NCI-H82 treated with DMSO at 0.1 percent for 48 hours (cell line): ENCODE data around the gene CALHM3.

Experiments
- DNase-seq: peaks from one replicate; lab custom pipeline; 2025; ENCODE audit not compliant: unreplicated experiment; lab: John Stamatoyannopoulos, UW

The CALHM3 gene

DNA sequence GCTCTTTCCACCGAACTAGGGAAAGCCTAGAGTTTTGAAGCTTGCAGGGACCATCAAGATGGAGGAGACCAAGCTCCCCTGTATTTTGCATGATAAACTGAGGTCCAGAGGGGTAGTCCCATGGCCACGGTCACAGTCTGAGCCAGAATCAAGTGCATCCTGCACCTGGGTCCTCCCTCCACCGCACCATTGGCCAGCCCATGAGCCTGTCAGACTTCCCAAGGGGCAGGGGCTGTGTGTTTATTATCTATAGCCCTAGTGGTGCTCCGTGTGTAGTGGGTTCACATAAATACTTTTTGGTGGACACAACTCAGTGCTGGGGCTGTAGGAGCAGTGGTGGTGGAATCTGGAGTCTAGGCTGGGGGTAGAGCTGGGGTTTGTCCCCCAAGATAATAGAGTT is 3.6 kb downstream of the CALHM3 start:
- no peak for DNase-seq

DNA sequence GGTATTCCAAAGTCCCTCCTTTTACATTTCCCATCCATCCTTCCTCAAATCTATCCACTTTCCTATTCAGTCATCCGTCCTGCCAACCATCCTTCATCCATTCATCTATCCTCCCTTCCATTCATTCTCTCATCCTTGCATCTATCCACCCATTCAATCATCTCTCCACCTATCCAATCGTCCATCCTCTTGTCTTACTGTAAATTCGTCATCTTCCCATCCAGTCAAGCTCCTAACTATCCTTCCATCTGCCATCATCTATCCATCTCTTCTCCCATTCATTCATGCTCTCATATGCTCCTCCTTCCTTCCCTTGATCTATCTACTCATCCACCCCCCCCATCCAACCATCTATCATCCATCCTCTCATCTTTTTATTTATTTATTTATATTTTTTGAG is 5.0 kb downstream of the CALHM3 start:
- no peak for DNase-seq

DNA sequence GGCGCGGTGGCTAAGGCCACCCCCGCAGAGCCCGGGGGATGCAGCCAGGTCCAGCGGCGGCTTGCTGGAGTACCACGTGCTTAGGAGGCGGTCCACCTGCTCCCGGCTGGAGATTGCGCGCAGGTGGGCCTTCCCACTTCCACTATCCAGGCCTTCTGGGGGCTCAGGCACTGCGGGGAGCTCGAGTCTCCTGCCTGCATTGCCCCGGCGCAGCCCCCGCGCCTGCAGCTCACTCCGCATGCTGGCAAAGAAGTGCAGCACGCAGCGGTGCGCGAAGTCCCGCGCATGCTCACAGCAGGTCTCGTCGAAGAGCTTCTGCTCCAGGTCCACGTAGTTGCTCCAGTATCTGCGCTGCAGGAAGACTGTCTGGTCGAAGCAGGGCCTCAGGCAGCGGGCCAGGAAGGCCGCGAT is 5.8 kb downstream of the CALHM3 start:
- no peak for DNase-seq

DNA sequence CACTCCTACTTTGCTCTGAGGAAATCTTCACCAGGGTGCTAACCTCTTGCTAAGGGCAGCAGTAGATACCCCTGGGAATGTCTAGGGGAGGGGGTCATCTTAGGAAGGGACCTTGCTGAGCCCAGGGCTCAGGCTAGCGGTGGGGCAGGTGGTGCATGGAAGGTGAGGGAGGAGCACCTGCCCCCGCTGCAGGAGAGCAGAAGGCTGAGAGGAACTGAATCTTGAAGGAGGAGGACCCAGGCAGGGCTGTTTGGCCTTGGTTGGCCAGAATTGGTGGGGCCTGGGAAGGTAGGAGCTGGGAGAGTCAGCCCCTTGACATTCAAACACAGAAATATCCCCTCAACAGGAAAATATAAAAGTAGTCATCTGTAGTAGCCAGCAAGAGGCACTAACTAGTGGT is 7.0 kb downstream of the CALHM3 start:
- no peak for DNase-seq

DNA sequence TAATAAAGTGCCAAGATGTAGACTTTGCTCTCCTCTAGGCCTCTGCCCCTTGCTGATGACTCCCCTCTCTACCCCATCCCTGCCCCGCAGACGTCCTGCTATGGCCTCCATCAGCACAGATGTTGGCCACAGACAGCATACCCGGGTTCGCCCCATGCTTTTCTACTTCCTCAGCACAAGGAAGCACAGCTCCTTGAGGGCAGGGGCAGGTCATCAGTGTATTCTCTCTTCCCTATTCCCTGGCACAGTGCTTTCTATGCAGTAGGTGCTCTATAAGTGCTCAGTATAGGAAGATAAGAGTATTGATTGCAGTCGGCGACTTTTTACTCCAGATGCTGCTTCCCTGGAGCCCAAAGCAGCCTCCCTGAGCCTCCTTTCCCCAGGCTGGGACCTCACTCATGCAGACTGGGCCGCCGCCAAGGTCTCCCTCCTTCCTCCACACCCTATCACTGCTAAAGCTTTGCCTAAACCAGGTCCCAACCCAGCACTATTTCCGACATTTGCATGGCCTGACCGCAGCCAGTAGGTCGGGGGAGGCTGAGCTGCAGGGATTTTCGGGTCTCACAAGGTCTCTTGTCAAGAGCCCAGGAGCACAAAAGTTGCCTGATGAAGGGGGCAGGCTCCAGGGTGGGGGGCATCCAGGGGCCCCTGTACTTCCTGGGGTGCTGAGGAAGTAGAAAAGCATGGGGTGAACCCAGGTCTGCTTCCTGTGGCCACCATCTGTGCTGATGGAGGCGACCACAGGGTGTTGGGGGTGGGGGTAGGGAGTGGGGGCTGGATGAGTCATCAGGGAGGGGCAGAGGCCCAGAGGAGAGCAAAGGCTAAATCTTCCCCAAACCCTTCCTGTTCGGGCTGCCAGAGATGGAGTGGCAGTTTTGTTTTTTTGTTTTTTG is 8.0 kb downstream of the CALHM3 start:
- DNase-seq: no peak

DNA sequence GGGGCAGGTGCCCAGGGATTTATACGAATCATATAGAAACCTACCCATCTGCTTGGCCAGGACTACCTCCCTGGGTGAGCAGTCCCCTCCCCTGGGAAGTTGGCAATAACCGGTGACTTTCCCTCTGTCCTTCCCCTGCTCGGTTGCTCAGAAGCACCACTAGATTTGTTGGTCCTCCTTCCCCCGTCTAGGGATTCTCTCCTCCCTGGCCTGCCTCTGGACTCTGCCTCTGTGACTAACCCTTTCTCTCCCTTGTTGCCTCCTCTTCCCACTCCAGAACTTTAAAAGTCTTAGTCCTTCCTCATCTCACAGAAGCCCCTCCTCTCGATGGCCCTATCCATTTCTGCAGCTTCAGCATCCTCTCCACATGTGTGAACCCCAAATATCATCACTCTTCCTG is 9.8 kb downstream of the CALHM3 start:
- DNase-seq: no peak

DNA sequence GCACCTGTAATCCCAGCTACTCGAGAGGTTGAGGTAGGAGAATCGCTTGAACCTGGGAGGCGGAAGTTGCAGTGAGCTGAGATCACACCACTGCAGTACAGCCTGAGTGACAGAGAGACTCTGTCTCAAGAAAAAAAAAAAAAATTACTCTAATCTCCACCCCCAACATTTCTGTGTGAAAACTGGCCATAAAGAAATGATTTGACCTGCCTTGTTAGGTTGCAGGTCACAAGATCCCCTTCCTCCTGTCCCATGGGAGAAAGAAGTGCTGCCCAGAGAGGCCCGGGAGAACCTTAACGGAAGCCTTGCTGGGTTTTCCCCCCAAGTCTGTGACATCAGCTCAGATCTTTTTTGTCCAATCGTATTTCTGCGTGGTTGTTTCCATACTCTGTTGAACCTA is 11.6 kb downstream of the CALHM3 start:
- no peak for DNase-seq

DNA sequence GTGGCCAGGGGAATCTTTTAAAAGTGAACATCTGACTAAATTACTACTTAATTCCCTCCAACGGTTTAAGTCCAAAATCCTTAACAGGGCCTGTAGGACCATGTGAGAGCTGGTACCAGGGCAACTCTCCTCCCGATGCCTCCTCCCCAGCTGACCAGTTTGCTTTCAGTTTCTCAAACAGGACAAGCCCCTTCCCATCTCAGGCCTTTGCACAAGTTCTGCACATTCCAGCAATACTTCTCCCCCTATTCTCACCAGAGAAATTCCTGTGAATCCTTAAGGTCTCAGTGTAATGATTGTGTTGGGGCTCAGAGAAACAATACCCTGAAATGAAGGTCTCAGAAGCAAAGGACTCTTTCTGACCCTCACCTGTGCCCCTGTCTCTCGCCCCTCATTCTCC is 12.3 kb downstream of the CALHM3 start:
- DNase-seq: no peak

DNA sequence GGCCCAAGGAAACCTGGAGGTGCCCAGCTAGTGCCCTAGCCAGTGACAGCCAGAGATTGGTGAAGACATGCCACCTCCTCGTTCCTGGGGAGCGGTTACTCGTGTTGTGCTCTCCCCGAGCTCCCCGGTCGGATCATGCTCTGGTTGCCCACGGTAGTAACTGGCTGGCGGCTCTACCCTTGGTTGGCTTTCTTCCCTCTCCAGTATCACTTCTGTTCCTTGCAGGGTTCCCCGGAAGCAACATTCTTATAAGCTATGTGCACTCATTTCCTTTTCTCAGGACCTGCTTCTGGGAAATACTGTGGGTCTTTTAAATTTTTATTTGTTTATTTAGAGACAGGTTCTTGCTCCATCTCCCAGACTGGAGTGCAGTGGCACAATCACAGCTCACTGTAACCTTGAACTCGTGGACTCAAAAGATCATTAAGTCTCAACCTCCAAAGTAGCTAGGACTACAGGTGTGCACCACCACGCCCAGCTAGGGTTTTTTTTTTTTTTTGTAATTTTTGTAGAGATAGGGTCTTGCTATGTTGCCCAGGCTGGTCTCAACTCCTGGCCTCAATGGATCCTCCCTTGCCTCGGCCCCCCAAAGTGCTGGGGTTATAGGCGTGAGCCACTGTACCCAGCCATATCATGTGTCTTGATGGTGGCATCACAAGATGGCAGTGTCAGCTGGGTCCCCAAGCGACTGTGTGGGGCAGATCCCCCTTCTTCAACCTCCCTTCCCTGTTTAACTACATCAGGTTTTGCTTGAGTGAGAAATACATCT is 13.4 kb downstream of the CALHM3 start:
- DNase-seq: no peak

DNA sequence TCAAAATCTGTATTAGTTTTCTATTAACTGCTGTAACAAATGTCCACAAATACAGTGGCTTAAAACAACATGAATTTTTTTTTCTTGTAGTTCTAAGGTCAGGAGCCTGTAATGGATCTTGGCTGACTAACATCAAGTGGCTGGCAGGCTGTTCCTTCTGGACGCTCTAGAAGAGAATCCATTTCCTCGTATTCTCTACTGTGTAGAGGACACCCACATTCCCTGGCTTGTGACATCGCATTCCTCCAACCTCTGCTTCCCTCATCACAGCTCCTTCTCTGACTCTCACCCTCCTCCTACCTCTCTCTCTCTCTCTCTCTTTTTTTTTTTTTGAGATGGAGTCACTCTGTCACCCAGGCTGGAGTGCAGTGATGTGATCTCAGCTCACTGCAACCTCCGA is 15.5 kb downstream of the CALHM3 start:
- DNase-seq: no peak

DNA sequence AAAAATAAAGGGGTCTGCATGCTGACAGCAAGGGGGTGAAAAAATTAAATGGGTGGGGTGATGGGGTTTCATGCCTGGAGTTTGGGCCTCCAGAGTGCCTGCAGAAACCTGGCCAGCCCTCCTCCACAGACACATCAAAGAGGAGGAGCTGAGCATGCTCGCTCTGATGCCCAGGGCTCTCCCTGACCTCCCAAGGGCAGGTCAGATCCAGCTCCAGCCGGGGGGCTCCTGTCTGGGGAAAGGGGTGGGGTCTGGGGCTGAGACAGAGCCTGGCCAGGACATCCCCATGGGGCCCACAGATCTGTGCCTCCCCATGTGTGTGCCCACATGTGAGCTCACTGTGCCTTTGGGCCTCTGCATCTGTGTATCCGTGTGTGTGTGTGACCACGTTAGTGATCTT is 19.4 kb downstream of the CALHM3 start:
- DNase-seq: no peak

DNA sequence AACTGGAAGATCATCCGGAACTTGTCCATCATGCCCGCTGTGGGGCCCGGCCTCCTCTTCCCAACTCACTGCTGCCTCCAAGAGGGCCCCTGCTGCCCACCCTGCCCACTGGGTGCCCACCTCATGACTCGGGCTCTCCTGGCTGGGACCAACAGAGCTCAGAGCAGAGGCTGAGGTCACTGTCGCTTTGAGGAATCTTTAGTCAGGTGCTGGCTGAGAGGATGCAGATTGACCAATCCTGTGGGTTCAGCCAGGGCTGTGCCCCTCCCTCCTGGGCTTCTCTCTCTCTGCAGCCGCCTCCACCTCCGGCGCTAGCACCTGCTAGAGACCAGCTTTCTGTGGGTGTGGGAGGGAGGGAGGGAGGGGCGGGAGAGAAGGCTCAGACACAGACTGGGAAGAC is 20.3 kb downstream of the CALHM3 start, which contains the start of gene CALHM1:
Gene CALHM1 (minus strand): TSS at position 181 of the 400 bp plus-strand sequence. CDS start 149 bp downstream, at position 32.
- DNase-seq: no peak

DNA sequence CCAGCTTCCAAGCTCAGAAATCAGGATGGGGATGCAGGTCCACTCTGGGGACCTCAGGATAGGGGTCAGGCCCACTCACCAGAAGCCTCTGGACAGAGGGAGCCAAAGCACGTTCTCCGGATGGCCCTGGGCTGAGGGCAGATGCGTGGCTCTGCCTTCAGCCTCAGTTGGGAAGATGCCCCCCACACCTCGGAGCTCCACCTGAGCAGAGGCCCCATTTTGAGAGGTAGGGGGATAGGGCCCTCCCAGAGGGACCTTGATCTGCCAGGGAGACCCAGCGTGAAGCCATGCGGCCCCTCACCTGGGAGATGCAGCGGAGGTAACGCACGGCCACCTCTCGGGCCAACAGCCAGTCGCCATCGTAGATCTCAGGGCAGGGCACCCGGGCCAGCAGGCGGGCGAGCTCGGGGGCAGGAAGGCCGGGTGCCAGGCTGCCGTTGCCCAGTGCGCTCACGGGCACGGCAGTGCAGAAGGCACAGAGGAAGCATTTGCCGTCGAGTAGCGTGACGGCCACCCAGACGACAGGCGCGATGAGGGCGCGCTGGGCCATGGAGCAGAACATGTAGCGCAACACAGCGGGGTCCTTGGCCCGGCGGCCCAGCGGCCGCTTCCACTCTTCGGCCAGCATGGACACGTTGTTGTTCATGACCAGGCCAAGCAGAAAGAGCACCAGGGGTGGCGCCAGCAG is 21.0 kb downstream of the CALHM3 start:
- DNase-seq: no peak

DNA sequence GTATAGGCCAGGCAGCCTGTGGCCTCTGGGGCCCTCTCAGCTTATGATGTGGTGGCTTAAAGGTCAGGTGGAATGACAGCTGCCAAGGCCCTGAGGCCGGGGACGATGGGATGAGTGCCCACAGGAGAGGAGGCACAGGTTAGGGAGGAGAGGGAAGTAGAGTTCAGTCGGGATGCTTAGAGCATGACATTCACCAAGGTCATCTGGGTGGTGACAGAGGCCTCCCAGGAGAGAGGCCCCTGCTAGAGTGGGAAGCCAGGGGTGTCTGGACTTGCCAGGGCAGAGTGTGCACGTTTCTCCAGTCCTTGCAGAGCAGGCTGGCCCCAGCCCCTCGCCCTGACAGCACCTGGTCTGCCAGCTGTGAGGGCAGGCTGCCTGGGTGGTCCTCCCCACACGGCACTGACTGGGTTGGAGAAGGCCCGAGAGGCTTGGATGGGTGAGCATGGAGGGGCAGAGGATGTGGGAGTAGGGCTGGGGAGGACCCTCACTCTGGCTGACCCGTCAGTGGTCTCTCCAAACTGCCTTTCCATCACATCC is 21.8 kb downstream of the CALHM3 start:
- no peak for DNase-seq

DNA sequence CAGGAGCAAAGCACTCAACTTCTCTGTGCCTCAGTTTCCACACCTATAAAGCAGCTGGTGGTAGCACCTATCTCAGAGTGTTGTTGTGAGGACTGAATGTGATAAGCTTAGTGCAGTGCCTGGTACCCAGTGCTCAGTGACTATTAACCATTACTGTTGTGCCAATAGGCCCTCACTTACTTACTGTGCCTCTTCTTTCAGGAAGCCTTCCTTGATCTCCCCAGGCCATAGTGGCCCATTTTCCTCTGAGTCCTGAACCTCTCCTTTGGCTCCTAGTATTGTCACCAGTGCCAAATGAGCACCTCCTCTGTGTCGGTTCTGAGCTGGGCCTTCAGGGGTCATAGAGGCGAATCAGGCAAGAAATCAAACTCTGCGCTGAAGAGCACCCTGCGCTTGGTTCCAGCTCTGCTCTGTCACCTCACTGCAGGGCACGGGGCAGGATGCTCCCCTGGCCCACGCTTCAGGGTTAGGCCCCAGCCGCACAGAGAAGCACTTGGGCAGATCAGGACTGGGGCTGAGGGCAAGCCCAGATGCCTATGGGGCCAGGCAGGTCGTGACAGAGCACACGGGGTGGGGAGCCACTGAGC is 22.9 kb downstream of the CALHM3 start:
- no peak for DNase-seq

DNA sequence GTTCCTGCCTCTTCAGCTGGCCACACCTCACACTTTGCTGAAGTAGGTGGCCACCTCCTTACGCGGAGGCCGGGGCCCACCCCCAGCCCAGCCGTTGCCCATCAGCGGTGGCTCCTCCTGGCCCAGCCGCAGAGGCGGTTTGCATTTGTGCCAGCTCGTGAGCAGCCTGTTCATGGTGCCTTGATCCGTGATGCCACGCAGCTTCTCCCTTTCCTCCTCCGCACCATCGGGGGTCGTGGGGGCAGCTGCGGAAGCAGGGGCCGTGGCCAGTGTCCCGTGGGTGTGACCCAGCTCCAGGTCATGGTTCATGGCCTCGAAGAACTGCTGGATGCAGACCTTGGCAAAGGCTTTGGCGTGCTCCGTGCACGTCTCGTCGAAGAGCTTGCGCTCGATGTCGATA is 23.8 kb downstream of the CALHM3 start:
- DNase-seq: no peak

DNA sequence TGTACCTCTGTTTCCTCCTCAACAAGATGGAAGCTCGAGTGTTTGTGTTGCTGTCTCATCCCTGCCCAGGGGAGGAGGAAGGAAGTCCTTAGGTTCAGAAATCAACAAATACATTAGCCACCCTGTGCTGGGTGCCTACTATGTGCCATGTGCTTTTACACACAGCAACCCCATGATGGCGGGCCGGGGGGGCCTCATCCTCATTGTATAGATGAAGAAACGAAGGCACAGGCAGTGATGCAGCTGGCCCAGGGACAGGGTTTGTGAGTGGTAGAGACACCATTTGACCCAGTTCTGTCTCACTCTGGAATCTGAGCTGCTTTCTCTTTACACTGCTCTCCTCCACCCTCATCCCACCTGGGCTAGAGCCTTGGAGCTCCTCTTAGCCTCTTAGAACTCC is 25.0 kb downstream of the CALHM3 start:
- no peak for DNase-seq

DNA sequence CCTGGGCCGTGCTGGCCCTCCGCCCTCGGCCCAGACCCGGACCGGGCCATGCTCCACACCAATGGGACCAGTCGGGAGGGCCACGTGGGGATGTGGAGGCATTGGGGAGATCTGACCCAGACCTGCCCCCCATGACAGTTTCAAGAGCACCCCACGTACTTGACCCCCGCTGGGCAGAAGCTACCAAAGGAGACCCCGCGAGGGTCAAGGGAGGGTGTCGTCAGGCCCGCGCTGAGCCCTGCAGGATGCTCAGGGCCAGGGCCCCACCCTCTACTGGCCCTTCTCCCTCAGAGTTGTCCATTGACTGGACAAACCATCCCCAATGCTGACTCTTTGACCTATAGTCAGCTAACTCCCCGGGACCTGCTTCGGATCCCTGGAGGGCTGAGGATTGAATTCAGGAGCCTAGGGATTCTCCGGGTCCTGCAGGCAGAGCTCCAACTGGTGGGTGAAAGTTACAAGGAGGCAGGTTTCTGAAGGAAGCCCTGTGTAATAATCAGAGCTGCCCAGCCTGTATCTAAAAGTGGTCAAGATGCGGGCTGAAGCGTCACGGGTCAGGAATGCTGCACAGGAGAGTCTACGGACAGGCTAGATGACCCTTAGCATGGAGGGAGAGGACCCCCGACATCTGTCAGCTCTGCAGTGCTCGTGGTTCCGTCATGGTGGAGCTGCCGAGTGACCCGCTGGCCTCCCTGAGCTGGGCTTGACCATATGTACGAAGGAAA is 26.4 kb downstream of the CALHM3 start:
- DNase-seq: no peak

DNA sequence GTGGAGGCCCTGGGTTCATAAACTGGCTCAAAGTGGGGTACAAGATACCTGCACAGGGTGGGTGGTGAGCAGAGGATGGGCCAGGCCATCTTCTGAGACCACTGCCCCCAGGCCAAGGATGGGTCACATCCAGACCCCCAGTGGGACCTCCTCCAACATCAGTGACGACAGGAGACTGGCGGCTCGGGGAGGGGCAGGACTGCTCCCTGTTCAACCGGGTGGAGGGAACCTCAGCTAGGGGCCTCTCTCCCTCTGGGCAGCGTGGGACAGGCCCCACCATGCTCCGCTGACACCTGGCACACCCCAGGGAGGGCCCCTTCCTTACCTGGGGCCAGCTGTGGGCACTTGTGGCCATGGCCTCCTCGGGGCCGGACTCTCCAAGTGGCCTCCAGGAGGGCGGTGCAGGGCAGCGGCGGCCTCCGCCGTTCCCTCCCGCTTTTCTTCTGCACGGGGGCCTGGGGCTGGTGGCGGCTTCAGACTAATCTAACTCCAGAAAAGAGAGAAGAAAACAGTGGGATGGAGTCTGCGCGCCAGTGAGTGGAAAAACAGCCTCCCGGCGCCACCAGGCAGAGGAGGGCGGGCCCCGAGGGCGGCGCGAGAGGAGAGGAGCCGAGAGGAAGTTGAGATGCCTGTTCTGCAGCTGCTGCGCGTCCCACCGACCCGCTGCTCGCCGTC is 27.1 kb downstream of the CALHM3 start, which contains the start of gene CALHM2:
Gene CALHM2 (minus strand): TSS at position 540 of the 675 bp plus-strand sequence. CDS start 2,429 bp downstream, outside the sequence.
- DNase-seq: no peak
